Measurements from ENCODE around the gene CHST15. TPM values are rescaled to one million over a fixed set of nuclear protein-coding genes. Genes with fewer than 3 reads are reported as not detected.
A peak's percentile ranks its signal among the peaks of the same experiment; 100 is the strongest.

The CHST15 gene
- total and polyA plus RNA-seq, 2 of the 13 experiments (the other 11 are each of a cell fraction or from before 2014, with no cell fraction given): 1.4 to 94.7 TPM

DNA sequence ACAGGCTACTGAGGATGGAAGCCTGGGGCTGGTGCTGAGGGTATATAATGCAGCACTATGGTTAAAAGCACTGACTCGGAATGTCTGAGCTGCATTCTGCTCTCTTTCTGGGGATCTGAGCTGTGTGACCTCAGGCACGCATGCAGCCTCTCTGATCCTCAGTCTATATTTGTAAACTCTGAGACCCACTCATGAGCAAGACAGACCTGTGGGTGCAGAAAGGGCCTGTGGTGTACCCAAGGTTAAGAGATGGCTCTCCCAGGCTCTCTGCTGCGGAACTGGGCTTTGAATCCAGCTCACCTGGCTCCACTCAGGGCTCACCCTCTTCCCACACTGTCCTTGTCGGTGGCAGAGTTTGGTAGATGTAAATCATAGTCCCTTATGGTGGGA is 89.9 kb downstream of the CHST15 start:
- H3K9ac ChIP-seq (ENCODE audit: insufficient read depth, low read depth, low read length): no peak overlapping the region
- peaks cover 11 to 18% of the 10 kb centered on the region in 2 experiments; a peak in 3 of 5 replicates for H3K36me3 ChIP-seq (replicated peaks in 1 of 2; ENCODE audit: control insufficient read depth in 1 of 2, insufficient read depth in 2 of 2, low read length in 2 of 2)
- no peaks in the 10 kb centered on the region for H3K9me3 ChIP-seq (ENCODE audit: low read length)
- WGBS (ENCODE audit: low lambda C conversion rate): 100% methylated on average over 4 of the region's 4 CpGs
- no peak overlapping the region for H2AFZ ChIP-seq (ENCODE audit: low read length)
- H3K4me3 ChIP-seq (replicated peaks in 1 of 3; ENCODE audit: insufficient read depth in 1 of 3, low read depth in 2 of 3, low read length in 3 of 3): no peak overlapping the region
- DNase-seq (ENCODE audit: low spot score): no peak
- intact Hi-C loops (cut with micrococcal nuclease; ENCODE audit: unreplicated experiment): no loop called here
- in situ Hi-C loops (cut with HindIII; ENCODE audit: extremely low pct_ligation_motif_present, low pct_unique_long_range_greater_than_20kb): no loop called here
- peaks cover 48% of the 10 kb centered on the region for H3K4me1 ChIP-seq (ENCODE audit: insufficient read depth, low read length)
- H3K79me2 ChIP-seq (ENCODE audit: insufficient read depth, low read length): no peaks in the 10 kb centered on the region
- H3K27ac ChIP-seq (ENCODE audit: extremely low read length, insufficient read depth, low read length): no peak overlapping the region
- H4K20me1 ChIP-seq (ENCODE audit: insufficient read depth, low read length): peaks cover 9% of the 10 kb centered on the region; the same call in 1 of the 2 replicates
- H3K4me2 ChIP-seq (ENCODE audit: low read depth, low read length): no peak overlapping the region
- BruUV-seq (replicated peaks): no TSS peak
- no peak for ATAC-seq
- no peak for TF ChIP-seq ZNF652 (CRISPR knock-in tag; IDR thresholded peaks at IDR 0.05; ENCODE audit: borderline replicate concordance, low read depth)
- TF ChIP-seq GZF1 (CRISPR knock-in tag; IDR thresholded peaks at IDR 0.05): no peak
- TF ChIP-seq ZNF260 (CRISPR knock-in tag; IDR thresholded peaks at IDR 0.05; ENCODE audit: borderline replicate concordance, low read depth): no peak
- 0 out of 2 replicates have a peak, but pooled peaks have one; percentile 61 for TF ChIP-seq ZMYM3 (CRISPR knock-in tag; IDR thresholded peaks at IDR 0.05)
- no peak for TF ChIP-seq MLLT10 (CRISPR knock-in tag; IDR thresholded peaks at IDR 0.05)
- no peak for TF ChIP-seq MYNN (CRISPR knock-in tag; IDR thresholded peaks at IDR 0.05; ENCODE audit: low read depth)
- no peak for TF ChIP-seq KDM5B (CRISPR knock-in tag; IDR thresholded peaks at IDR 0.05; ENCODE audit: borderline replicate concordance)
- TF ChIP-seq EED (CRISPR knock-in tag; IDR thresholded peaks at IDR 0.05): no peak
- TF ChIP-seq, protein P1, sequence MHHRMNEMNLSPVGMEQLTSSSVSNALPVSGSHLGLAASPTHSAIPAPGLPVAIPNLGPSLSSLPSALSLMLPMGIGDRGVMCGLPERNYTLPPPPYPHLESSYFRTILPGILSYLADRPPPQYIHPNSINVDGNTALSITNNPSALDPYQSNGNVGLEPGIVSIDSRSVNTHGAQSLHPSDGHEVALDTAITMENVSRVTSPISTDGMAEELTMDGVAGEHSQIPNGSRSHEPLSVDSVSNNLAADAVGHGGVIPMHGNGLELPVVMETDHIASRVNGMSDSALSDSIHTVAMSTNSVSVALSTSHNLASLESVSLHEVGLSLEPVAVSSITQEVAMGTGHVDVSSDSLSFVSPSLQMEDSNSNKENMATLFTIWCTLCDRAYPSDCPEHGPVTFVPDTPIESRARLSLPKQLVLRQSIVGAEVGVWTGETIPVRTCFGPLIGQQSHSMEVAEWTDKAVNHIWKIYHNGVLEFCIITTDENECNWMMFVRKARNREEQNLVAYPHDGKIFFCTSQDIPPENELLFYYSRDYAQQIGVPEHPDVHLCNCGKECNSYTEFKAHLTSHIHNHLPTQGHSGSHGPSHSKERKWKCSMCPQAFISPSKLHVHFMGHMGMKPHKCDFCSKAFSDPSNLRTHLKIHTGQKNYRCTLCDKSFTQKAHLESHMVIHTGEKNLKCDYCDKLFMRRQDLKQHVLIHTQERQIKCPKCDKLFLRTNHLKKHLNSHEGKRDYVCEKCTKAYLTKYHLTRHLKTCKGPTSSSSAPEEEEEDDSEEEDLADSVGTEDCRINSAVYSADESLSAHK (CRISPR knock-in tag; IDR thresholded peaks at IDR 0.05; ENCODE audit: borderline replicate concordance): no peak
- no peak for TF ChIP-seq AGO1 (IDR thresholded peaks at IDR 0.05; ENCODE audit: low read depth, low read length, poor library complexity, severe bottlenecking)
- no peak for TF ChIP-seq REPIN1 (CRISPR knock-in tag; IDR thresholded peaks at IDR 0.05; ENCODE audit: borderline replicate concordance, low read depth)
- TF ChIP-seq, protein P2, sequence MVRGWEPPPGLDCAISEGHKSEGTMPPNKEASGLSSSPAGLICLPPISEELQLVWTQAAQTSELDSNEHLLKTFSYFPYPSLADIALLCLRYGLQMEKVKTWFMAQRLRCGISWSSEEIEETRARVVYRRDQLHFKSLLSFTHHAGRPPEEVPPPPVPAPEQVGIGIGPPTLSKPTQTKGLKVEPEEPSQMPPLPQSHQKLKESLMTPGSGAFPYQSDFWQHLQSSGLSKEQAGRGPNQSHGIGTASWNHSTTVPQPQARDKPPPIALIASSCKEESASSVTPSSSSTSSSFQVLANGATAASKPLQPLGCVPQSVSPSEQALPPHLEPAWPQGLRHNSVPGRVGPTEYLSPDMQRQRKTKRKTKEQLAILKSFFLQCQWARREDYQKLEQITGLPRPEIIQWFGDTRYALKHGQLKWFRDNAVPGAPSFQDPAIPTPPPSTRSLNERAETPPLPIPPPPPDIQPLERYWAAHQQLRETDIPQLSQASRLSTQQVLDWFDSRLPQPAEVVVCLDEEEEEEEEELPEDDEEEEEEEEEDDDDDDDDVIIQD (CRISPR knock-in tag; IDR thresholded peaks at IDR 0.05; ENCODE audit: low read depth): no peak
- TF ChIP-seq ZNF768 (CRISPR knock-in tag; IDR thresholded peaks at IDR 0.05): peak; percentile 91
- TF ChIP-seq ZNF549 (CRISPR knock-in tag; IDR thresholded peaks at IDR 0.05): no peak
- TF ChIP-seq ZMYM2 (CRISPR knock-in tag; IDR thresholded peaks at IDR 0.05): no peak
- TF ChIP-seq, protein P3, sequence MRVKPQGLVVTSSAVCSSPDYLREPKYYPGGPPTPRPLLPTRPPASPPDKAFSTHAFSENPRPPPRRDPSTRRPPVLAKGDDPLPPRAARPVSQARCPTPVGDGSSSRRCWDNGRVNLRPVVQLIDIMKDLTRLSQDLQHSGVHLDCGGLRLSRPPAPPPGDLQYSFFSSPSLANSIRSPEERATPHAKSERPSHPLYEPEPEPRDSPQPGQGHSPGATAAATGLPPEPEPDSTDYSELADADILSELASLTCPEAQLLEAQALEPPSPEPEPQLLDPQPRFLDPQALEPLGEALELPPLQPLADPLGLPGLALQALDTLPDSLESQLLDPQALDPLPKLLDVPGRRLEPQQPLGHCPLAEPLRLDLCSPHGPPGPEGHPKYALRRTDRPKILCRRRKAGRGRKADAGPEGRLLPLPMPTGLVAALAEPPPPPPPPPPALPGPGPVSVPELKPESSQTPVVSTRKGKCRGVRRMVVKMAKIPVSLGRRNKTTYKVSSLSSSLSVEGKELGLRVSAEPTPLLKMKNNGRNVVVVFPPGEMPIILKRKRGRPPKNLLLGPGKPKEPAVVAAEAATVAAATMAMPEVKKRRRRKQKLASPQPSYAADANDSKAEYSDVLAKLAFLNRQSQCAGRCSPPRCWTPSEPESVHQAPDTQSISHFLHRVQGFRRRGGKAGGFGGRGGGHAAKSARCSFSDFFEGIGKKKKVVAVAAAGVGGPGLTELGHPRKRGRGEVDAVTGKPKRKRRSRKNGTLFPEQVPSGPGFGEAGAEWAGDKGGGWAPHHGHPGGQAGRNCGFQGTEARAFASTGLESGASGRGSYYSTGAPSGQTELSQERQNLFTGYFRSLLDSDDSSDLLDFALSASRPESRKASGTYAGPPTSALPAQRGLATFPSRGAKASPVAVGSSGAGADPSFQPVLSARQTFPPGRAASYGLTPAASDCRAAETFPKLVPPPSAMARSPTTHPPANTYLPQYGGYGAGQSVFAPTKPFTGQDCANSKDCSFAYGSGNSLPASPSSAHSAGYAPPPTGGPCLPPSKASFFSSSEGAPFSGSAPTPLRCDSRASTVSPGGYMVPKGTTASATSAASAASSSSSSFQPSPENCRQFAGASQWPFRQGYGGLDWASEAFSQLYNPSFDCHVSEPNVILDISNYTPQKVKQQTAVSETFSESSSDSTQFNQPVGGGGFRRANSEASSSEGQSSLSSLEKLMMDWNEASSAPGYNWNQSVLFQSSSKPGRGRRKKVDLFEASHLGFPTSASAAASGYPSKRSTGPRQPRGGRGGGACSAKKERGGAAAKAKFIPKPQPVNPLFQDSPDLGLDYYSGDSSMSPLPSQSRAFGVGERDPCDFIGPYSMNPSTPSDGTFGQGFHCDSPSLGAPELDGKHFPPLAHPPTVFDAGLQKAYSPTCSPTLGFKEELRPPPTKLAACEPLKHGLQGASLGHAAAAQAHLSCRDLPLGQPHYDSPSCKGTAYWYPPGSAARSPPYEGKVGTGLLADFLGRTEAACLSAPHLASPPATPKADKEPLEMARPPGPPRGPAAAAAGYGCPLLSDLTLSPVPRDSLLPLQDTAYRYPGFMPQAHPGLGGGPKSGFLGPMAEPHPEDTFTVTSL (CRISPR knock-in tag; IDR thresholded peaks at IDR 0.05; ENCODE audit: borderline replicate concordance): no peak
- TF ChIP-seq MEIS2 (CRISPR knock-in tag; IDR thresholded peaks at IDR 0.05): no peak
- CTCF ChIA-PET (ENCODE audit: low intra/inter-chr PET ratio, low total read pairs): no interaction called here
- no peaks in the 10 kb centered on the region for H3K27me3 ChIP-seq (ENCODE audit: control insufficient read depth in 1 of 2, insufficient read depth in 2 of 2, low read length in 2 of 2)
- FAIRE-seq: no peak
- POLR2A ChIA-PET: interaction anchor here (2.4 kb wide), 1 partner anchor 45 kb away, joined by 10 read pairs; no protein-coding TSS in a partner anchor

Data from HepG2 (cell line).